Measurements from ENCODE around the gene ZFP57.

Gene ZFP57

GRCh38 chr6:29651413-29652197, 29.3 kb downstream of the ZFP57 start:
- peak; percentile 37 for DNase-seq

DNA sequence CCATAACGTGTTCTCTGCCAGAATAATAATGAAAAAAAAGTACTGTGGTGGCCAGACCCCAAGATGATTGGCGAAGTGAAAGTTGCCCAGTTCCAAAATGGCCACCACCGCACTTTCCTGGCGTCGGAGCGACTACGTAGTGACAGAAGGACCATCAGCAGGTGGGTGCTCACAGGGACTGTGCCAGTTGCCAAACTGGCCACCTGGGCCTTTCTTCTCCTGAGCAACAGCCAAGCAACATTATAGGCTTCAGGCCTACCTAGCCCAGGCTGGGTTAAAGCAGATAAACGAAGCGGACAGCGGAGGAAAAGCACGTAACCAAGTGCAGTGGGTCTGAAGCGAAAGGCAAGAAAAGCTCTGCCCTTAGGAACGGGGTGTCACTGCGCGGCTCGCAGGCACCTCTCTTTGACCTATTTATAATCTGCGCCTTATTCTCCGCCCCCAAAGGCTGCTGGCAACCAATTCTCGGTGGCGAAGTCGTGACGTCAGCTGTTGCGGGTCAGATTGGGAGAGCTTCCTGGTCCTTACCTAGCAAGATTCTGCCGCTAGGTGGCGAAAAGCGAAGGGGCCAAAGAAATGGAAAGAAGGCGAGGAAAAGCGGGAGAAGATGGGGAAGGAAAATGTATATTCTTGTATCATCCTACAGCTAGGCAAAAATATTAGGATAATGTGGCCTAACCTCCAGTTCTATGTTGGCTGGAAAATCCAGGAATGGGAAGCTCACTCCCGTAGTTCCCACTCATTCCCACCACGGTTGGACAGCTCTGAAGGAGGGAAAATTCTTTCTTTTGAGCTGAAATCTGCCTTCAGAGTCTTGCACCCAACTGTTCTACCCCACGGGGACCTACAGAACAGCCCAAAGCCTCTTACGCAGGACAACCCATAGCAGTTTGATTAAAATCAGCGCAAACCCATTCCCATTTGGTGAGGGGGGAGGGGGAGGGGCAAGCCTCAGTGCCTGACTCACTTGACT, 31.0 kb downstream of the ZFP57 start:
- peak; percentile 98 for DNase-seq

DNA sequence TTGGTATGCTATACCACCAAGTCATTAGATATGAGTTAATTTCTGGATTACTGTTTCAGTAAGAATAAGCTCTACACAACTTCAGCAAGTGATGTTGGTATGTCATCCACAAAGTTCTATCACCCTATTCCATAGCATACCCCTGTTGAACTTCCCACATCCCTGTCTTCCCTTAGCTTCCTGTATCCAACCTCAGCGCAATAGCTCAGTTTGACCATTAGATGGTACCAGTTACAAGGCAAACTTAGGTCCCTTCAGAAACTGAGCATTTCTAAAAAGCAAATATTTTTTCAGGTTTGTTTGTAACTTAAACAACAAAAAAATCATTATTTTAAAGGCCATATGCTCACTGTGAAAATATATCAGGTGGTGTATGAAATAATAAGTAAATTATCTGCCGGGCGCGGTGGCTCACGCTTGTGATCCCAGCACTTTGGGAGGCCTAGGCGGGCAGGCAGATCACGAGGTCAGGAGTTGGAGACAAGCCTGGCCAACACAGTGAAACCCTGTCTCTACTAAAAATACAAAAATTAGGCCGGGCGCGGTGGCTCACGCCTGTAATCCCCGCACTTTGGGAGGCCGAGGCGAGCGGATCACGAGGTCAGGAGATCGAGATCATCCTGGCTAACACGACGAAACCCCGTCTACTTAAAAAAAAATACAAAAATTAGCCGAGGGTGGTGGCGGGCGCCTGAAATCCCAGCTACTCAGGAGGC, 32.9 kb downstream of the ZFP57 start:
- no peak for DNase-seq

GRCh38 chr6:29641430-29642148, 39.4 kb downstream of the ZFP57 start:
- DNase-seq: no peak

DNA sequence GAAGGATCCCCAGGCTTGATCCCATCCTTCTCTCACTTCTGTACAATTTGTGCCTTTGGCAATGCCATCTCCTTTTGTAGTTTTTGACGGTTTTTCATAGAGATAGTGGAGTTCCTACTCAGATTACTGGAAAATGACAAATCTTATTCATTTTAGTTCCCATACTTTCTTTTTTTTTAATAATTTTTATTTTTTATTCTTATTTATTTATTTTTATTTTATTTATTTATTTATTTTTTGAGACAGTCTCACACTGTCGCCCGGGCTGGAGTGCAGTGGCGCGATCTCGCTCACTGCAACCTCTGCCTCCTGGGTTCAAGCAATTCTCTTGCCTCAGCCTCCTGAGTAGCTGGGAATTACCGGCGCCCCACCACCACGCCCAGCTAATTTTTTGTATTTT, 43.7 kb downstream of the ZFP57 start:
- no peak for DNase-seq

- DNase-seq: no peak
Measured at GRCh38 chr6:29633534-29633905, 47.4 kb downstream of the ZFP57 start.

DNA sequence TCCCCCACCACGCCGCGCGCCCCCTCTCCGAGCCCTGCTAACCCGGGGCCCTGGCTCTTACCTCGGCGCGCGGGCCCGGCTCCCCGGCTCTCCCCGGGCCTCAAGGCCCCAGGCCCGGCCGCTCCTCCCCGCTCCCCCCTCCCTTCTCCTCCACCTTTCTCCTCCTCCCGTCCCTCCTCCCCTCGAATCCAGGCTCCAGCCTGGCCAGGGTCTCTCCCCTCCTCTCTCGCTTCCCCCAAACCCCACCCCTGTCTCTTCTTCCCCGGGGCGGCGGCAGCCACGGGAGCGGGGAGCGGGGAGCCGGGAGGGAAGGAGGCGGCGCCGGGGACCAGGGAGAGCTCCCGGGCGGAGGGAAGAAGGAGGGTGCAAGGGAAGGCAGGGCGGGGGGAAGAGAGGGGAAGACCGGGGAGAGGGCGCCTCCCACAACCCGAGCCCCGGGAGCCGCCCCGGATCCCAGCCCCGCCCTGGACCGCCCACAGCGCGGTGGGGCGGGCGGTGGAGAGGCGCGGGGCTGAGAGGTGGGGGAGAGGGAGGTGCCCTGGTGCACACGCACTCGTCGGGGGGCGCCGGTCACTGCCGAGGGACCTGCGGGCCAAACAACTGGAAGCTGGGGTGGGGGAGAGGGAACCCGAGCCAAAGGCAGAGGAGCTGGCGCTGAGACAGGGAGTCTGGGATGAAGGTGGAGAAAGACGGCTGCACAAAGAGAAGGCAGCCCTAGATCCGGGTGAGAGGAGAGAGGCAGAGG, 48.0 kb downstream of the ZFP57 start, which contains the start of gene GABBR1:
TSS of gene GABBR1 (minus strand) at position 395 of the 745 bp plus-strand sequence. CDS start 798 bp downstream, outside the sequence.
- DNase-seq: peak; percentile 65

DNA sequence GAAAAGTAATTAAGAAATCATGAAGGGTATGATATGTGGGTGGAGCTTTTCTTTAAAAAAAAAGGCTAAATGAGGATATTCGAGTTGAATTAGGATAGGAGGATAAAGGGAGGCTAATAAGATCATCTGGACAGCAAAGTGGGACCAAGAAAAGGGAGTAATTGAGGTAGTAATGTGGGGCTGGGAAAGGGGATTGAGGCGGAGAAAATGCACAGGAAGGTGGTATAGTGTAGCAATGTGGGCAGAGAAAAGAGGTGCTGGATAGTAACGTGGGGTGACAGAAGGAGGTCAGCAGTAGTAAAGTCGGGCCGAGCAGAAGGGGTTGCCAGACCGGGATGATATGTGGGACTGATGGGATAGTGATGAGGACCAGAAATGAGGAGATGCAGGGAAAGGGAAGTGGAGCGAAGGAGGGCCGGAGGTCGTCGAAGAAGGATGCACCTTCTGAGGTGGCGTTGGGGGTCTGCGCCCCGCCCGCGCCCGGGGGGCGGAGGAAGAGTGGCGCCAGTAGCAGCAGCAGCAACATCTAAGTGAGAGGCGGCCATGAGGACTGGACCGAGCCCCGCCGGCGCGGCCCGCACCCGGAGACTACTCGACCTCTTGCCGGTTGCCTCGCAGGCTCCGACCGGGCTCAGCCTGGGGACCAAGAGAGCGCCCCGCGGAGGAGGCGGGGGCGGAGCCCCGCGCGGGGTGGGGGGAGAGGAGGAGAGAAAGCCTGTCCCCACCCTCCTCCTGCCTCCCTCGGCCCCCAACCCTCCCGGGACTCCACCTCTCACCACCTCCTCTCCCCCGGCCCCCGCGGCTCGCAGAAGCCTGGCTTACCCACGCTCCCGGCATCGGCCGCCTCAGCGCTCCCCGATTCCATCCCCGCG, 48.9 kb downstream of the ZFP57 start:
- peak; percentile 31 for DNase-seq

GRCh38 chr6:29631209-29631810, 49.6 kb downstream of the ZFP57 start:
- no peak for DNase-seq

DNA sequence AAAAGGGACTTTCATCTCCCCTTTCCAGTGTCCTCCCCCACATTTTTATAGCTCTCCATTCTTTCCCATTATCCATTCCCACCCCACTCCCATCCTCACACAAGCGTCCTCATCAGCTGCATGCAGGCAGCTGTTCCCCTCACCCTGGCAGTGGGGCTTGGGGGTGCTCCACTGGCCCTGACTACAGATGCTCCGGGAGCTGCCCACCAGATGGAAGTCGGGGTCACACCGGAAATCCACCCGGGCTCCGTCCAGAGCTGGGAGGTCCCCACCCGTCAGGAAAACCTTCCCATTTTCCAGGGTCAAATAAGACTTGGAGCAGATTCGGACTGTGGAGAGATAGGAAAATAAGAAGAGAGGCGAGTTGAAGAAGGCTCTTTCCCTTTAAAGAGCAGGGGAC, 50.6 kb downstream of the ZFP57 start:
- DNase-seq: no peak

- DNase-seq: no peak
Measured at GRCh38 chr6:29629571-29629970, 51.4 kb downstream of the ZFP57 start.

DNA sequence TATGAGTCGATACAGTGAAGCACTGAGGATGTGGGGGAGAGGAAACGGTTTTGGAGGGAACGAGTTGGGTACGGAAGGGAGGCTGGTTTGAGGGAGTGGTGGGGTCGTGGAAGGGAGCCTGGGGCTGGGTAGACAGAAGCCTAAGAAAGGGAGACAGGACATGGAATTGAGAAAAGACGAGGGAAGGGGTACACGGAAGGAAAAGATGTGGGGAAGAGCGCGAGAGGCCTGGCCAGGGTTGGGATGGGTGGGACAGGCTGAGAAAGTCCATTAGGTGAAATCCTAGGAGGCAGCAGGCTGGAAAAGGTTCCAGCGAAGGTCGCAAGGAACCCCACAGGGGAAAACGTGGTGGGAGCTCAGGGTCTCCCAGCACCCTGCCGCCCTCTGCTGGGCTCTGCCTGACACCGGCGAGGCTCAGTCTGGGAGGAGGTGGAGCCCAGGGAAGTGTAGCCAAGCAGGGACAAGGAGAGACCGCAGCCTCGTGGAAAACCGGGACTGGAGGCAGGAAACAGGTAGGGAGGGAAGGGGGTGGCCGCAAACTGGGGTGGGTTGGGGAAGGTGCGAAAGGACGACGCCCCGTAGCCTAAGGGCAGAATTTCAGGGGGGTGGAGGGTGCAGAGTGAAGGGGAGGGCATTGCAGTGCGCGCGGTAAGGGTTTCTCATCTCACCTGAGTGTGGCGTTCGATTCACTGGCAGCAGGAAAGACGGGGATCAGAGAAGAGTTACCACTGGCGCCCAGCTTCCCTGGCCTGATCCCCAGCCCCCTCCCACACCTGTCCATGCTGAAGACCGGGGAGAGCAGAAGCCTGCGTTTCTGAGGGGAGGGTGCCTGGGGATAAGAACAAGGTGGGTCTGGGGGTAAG, 52.3 kb downstream of the ZFP57 start:
- peak; percentile 49 for DNase-seq

DNA sequence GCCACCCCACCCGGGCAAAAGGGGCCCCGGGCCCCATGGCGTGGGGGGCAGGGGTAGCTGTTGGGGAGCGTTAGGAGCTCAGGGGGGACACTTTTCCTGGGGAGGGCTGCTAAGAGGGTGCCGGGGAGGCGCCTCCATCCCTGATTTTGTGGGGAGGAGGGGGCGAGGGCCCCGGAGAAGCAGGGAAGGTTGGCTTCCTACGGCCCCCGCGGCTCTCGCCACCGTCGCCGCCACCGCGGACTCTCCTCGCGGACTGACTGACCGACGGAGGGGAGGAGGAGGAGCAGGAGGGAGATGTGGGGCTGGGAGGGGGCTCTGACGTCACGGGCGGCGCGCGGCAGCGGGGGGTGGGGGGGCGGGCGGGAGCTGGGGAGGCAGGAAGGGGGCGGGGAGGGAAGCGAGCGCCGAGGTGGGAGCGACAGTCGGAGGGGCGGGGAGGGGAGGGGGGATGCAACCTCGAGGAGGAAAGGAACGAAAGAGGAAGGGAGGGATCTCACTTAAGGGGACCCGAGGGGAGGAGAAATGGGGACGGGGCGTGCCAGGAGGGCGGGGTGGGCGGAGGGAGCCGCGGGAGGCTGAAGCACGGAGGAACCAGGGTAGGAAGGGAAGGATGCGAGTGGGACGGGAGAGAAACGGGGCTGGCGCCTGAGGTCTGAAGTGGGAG, 53.1 kb downstream of the ZFP57 start:
- DNase-seq: peak; percentile 31

GRCh38 chr6:29626948-29627754, 53.8 kb downstream of the ZFP57 start:
- DNase-seq: no peak

DNA sequence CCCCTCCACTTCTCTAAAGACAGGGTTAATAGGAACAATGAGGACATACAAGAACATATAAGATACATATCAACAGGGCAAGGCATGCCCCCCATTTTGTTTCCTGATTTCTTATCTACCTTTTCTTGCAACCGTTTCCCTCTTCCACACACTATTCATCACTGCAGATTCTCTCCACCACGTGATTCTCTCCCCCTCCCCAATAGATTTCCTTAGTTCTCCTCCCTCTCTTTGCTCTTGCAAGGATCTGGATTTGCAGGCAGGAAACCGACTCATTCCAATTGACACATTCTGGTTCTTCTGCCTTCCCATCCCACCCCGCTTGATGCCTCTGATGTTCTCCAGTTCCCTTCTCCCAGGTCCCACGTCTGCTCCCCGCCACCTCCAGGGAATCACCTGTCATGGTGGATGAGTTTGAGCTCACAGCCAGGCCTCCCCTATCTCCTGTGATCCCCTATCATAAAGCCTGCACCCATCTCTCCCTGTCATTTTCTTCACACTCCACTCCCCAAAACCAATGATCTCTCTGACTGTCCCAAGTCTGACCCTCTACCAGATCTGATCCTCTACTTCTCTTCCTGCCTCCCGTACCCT, 55.5 kb downstream of the ZFP57 start:
- DNase-seq: no peak

DNA sequence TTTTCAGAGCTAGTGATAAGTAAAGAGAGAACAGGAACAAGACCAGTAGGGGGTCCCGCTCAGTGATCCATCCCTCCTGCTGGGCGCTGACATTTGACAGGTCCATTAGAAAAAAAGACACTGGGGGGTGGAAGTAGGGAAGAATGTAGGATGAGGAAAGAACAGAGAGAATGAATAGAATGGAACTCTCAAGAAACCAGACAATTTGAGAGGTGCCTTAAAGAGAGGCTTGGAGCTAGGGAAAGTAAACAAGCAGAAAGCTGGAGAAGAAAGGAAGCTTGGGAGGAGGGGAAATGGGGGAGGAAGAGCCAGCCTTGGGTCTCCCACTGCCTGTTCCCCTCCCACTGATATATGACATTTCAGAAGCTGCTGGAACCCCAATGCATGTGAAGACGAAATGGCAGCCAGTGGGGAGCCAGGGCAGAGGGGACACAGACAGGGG, 56.4 kb downstream of the ZFP57 start:
- no peak for DNase-seq
